ENCODE results near the gene RPP25L.

DNA sequence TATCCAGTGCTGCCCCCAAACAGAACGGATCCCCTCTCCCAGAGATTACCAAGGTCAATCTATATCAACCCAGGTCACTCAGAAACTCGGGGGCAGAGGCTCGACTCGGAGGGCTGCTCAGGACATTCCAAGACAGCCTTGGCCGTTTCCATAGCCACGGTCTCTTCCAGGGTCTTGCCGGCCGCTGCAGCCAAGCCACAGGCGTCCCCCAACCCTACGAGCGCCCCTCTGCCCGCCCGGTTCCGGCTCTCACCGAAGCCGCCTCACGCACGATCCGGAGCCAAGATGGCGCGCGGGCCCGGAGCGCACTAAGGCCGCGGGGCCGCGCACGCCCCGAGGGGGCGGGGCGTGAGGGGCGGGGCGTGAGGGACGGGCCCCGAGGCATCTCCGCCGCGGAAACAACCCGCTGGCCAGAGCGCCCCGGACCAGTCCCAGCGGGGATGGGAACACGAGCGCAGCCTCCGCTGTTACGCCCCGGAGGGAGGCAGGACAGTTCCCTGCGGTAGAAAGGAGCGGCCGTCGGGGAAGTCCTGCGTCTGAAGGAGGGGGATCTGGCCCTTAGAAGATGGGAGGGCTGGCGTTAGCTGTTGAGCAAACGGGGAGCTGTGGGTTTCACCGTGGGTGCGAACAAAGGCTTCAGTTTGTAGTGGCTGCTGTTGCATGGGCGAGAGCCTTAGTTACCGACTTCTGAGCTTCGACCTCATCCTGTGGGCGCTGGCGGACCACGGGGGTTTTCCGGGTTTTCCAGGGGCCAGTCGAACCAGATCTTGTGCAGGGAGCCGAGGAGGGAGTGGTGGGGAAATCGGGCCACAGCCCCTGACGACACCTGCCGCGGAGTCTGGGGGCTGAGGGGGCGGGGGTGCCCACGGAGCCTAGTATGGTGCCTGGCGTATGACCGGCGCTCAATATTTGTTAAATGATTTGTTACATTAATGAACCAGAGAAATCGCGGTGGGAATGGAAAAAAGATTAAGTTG, at the start of gene RPP25L:
- TF ChIP-seq POLR2A (IDR thresholded peaks at IDR 0.05) (peak in 1 of 2 donors; percentile 80), CTCF (IDR thresholded peaks at IDR 0.05) (no peak)
